Right ventricle myocardium superior (tissue), 1 donor: ENCODE data around the gene DUOX2. TPM values are rescaled to one million over a fixed set of nuclear protein-coding genes. Genes with fewer than 3 reads are reported as not detected.
"Not testable (repeated sequence)": the region's sequence is repeated elsewhere in the genome, so short reads cannot be mapped to it uniquely, and the experiment has no call there.

Source experiments
- ATAC-seq: fragments of 200-7000 bp; cut with Tn5 transposase; one replicate; pipeline ENCODE4 v1.9.1; 2020; ENCODE audit warnings: mild to moderate bottlenecking; ENCODE audit not compliant: poor library complexity
- DNase-seq: peaks from one replicate; pipeline ENCODE4 v3.0.0-alpha.2; 2020
- intact Hi-C: fragments of 100-400 bp; cut with DNase I; formaldehyde crosslinking; loops from one replicate; pipeline ENCODE4 v1.11.2; 2022
- total RNA-seq: library from RNA; stranded (reverse); fragmentation: NEBNext Ultra II Directional; extraction: Animal tissue kit (Norgen Biotek cat#: 25700); gene quantifications from one replicate; pipeline ENCODE4 v1.2.1, GENCODE V29; 2021
- donor health status: DM: no; HTN: yes; CAD: no; lungs with severe emphysema.

The DUOX2 gene
- total RNA-seq, 1 donor from 2014 or later = 0.08 TPM

DNA sequence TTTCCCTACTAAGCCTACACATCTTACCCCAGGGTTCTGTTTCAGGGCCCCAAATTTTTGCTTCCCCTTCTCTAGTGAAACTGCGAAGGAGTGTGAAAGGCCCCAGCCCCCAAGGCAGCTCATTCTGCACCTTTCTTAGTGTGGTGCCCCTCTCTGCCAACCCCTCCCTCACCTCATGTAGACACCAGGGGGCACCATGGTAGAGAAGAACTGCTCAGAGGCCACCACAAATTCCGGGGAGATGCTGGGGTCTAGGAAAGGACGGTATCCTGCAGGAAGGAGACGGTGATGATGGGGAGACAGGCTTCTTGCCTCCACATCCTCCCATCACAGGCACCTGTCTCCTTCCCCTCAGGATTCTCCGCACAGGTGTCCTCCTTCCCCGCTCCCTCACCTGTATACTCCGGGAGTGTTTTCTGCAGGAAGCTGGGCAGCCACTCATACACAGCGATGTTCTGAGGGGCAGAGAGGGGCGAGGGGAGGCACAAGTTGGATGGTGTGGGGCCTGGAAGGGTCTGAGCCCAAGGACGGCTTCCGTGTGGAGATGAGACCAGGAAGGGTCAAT, 3.6 kb downstream of the DUOX2 start:
- ATAC-seq = no peak
- no peak for DNase-seq
- intact Hi-C loops = loop anchor here (10.0 kb wide), 1 partner anchor 66 kb away; no protein-coding TSS in a partner anchor

DNA sequence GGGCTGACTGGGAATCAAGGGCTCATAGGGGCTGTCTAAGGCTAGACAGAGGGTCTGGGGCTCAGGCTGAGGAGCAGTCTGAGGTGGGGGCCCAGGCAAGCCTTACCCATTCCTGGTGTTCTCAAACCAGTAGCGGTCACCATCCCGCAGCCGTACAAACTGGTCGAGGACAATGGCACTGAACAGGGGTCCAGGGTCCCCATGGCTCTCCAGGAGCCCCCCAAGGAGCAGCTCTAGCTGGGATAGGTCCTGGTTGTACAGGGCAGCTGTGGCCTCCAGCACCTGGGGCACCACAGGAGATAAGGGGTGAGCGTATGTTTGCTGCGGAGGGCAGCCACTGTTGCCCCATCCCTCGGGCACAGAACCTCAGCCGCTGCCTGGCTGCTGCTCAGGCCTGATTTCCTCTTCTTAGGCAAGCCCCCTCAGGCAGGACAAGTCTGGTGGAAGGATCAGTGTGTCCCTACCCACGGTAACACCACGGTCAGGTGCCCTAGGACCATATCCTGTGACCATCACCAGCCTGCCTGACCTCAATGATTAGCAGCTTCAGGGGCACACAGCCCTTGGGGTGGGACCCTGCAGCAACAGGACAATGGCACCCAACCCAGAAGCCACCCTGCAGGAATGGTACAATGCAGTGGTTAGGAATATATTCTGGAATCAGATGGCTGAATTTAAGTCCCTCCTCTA, 5.9 kb downstream of the DUOX2 start:
- no peak for DNase-seq

GRCh38 chr15:45106002-45106790, 7.8 kb downstream of the DUOX2 start:
- DNase-seq = no peak
- intact Hi-C loops = no loop called here
- no peak for ATAC-seq

More for the DNA sequence above, 5.9 kb downstream of the DUOX2 start:
- intact Hi-C loops = no loop called here
- no peak for ATAC-seq

GRCh38 chr15:45105586-45105985, 8.4 kb downstream of the DUOX2 start:
- ATAC-seq (no peak), DNase-seq (no peak)
- intact Hi-C loops = no loop called here

- intact Hi-C loops, DNase-seq, ATAC-seq: not testable (repeated sequence)
These were observed 9.8 kb downstream of the DUOX2 start for GRCh38 chr15:45104170-45104569.

GRCh38 chr15:45102226-45102625, 11.7 kb downstream of the DUOX2 start:
- intact Hi-C loops = no loop called here
- ATAC-seq = no peak
- no peak for DNase-seq

DNA sequence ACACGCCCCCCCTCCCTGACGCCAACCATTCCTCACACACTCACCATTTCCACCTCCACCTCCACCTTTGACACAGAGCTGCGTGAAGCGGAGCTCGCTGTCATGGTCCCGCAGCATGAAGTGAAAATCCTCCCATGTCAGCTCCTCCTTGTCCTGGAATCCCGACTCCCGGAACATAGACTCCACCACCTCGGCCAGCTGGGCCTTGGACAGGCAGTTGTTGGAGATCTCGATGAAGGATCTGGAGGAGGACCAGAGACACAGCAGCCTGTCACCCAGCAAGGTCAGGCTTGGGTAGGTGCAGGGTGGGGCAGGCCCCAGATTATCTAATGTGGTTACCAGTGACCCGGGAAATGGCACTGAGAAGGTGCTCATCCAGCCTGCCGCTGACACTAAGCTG, 12.2 kb downstream of the DUOX2 start:
- no peak for ATAC-seq
- no peak for DNase-seq
- intact Hi-C loops = no loop called here

DNA sequence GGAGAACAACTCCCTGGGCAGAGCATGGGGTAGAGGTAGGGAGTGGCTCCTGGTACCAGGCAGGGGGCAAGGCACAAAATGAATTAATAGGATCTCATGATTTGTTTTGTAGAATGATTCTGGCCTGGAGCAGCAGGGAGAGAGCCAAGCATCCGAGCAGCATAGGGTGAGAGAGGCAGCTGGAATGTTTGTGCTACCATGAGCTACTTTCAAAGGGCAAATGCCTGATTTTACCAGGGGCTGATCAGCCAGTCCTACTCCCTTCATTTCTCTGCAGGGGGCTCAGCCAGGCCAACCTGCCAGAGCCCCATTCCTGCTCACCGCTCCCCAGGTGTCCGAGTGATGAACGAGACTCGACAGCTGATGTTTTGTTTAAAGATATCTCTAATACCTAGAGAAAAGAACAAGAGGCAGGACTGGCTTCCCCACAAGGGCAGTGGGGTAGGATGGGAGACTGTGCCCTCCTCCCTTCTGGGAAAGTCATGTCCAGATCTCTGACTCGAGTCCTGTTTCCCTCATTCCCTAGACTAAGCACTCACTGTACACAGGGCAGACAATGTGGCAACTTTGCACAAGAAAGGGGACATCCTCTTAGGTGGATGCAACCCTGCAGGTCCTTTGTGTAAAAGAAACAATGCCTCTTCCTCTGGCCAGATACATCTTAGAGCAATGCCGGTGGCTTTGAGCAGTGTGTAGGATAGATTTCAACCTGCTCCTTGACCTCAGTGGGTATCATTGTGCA, 12.9 kb downstream of the DUOX2 start:
- ATAC-seq (no peak), DNase-seq (no peak)
- intact Hi-C loops = no loop called here

DNA sequence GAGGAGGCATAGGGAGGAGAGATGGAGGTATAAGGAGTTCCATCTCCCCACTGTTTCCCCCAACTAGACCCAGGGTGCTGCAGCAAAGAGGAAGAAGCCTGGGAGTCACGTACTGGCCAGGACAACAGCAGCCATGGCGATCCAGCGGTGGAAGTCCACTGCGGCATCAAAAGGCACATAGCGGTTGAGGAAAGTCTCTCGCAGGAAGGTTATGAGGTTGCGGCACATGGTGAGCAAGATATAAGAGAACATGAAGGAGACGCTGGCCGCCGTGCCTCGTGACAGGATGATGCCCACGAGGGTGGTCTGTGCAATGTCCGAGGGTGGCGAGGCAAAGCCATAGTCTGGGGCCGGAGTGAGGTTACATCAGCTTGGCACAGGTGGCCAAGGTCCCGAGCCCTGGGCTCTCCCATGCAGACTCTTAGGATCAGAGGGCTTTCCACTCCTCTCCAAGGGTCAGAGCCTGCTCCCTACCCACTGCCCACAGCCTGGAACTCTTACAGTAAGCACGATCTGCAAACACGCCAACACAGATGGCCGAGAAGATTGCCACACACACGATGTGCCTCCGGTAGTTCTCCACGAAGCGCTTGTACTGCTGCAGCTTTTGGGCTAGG, 14.3 kb downstream of the DUOX2 start:
- ATAC-seq = no peak
- intact Hi-C loops = no loop called here

DNA sequence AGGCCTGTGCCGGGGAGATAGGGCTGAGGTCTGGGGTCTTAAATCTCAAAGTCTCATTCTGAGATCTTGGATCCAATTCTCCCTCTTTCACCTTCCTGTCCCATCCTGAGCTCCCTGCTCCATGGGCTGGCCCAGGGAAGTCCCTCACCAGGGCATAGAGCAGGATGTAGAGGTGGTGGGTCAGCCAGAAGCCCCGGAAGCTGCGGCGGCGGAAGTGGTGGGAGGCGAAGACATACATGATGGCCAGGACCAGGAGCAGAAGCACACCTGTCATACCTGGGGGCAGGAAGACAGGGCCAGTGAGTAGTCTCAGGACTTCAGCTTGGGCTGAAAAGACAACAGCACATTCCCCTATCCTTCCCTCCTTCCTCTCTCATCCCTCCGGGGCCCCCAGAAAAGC, 16.5 kb downstream of the DUOX2 start:
- ATAC-seq (no peak), DNase-seq (no peak)
- intact Hi-C loops = no loop called here

More for the DNA sequence above, 14.3 kb downstream of the DUOX2 start:
- DNase-seq = no peak

DNA sequence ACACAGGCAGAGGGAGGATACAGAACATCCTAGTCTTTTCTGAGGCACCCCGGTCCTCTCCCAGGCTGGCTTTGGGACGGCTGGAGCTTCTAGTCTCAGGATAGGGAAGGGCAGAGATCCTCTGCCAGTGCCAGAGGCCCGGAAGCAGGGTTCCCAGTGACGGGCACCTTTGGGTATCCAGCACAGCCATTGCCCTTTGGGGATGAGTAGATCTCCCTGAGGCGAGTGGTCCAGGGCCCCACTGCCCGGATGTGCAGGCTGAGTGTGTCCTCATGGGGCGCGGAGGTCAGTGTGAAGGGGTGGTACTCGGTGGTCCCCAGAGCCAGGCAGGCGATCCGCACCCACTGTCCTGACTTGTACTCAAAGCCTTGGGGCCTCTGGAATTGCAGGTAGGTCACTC, 18.3 kb downstream of the DUOX2 start:
- DNase-seq (no peak), ATAC-seq (no peak)
- intact Hi-C loops = no loop called here

DNA sequence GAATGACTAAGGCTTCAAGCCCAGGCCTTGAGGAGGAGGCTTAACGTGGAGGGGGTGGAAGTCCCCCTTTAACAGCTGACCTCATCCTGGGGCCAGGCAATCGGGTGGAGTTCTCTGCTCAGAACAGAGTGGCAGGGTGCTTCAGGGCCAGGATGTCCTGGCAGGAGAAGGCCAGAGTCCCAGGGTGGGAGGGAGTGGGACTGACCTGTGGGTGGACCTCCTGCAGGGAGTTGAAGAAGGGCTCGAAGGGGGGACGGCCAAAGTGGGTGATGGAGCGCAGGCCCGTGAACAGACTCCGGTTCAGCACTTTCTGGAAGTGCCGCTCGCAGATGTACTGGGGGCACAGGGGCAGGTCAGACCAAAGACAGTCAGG, 19.6 kb downstream of the DUOX2 start:
- intact Hi-C loops = no loop called here
- DNase-seq (no peak), ATAC-seq (no peak)

DNA sequence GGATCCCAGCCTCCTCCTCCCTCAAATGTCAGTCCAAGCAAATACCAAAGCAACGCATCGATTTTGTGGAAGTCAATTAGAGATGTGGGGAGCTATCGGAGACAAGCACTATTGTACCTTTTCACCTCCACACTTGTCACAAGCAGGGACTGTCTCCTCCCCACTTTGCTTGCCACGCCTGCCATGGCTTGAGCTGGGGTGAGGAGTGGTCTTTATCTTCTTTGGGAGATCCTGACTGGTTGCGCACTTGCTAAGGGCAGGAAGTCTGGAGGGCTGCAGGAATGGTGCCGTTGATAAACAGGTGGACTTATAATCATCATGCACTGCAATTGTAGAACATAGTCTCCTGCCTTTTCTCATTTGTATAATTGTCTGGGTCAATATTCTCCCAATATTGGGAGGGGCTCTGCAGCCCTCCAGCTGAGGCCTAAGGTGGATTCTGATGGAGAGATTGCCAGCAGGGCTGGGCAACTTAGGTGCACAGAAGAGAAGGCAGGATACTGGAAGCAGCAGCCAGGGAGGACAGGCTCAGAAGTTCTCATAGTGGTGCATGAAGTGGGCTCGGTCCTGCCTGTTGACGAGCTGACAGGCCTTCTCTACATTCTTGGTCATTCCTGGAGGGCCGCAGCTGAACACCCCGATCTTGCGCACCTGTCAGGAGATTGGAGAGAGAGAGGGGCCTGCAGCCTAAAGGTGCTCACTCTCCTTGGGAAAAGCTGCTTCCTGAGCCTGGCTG, 20.2 kb downstream of the DUOX2 start:
- no peak for DNase-seq
- ATAC-seq = no peak
- intact Hi-C loops = no loop called here

- ATAC-seq = no peak
- intact Hi-C loops = no loop called here
- DNase-seq = no peak
These were observed 21.0 kb downstream of the DUOX2 start for GRCh38 chr15:45093013-45093412.

- DNase-seq = peak; percentile 68
- intact Hi-C loops = no loop called here
- peak; percentile 93 for ATAC-seq
These were observed 22.4 kb downstream of the DUOX2 start for GRCh38 chr15:45091576-45091975.

GRCh38 chr15:45091161-45091560, 22.8 kb downstream of the DUOX2 start:
- DNase-seq = no peak
- ATAC-seq = no peak
- intact Hi-C loops = no loop called here

GRCh38 chr15:45089712-45090373, 24.1 kb downstream of the DUOX2 start:
- no peak for ATAC-seq
- intact Hi-C loops = no loop called here
- DNase-seq = no peak
